HG03039 (cell line): Measurements from ENCODE around the gene ADAMTS4.

ENCODE experiments used
- ATAC-seq: cut with Tn5 transposase; IDR thresholded peaks from one replicate; pipeline ENCODE4 v1.9.1; 2021; ENCODE audit warnings: mild to moderate bottlenecking, moderate library complexity; ENCODE audit not compliant: unreplicated experiment

The ADAMTS4 gene

GRCh38 chr1:161174911-161175310 lies 23.9 kb downstream of the ADAMTS4 start:
- ATAC-seq = no peak

- ATAC-seq = no peak
Measured at GRCh38 chr1:161173711-161174110, 25.1 kb downstream of the ADAMTS4 start.

GRCh38 chr1:161172776-161173376 lies 26.0 kb downstream of the ADAMTS4 start:
- ATAC-seq = no peak

DNA sequence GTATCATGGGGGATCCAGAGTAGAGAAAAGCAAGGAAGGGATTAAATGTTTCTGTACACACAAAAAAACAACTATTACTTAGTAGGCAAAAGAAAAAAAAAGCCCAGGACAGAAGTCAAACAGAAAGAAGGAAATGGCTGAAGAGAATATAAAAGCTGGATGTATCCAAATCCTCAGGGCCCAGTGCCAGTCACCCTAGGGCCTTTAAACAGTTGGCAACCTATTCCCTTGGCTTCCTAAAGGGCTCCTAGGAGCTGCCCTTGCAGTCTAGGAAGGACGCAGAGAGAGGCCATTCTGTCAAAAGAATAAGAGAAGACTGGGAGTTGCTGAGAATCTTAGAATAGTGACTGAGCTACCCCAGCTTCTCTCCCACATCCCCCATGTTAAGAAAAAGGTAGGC lies 26.5 kb downstream of the ADAMTS4 start:
- ATAC-seq = no peak

DNA sequence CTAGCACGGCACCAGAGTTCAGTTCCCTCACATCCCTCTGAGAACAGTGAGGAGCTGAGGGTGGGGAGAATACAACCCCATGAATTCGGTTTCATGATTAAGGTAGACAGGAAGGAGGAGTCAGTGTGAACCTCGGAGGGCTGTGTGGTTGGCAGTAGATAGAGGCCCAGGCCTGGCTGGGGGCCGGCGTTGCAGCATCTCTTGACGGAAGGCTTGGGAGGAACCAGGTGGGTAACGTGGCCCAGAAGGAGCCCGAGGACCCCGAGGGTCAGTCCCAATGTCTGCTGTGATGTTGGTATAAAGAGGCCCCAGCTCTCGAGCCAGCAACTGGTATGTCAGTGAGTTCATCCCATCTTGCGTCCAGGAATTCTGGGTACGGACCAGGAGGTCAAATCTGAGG lies 27.2 kb downstream of the ADAMTS4 start:
- no peak for ATAC-seq

- ATAC-seq = no peak
Measured at GRCh38 chr1:161171191-161171590, 27.7 kb downstream of the ADAMTS4 start.

- no peak for ATAC-seq
Measured at GRCh38 chr1:161168906-161169305, 29.9 kb downstream of the ADAMTS4 start.

DNA sequence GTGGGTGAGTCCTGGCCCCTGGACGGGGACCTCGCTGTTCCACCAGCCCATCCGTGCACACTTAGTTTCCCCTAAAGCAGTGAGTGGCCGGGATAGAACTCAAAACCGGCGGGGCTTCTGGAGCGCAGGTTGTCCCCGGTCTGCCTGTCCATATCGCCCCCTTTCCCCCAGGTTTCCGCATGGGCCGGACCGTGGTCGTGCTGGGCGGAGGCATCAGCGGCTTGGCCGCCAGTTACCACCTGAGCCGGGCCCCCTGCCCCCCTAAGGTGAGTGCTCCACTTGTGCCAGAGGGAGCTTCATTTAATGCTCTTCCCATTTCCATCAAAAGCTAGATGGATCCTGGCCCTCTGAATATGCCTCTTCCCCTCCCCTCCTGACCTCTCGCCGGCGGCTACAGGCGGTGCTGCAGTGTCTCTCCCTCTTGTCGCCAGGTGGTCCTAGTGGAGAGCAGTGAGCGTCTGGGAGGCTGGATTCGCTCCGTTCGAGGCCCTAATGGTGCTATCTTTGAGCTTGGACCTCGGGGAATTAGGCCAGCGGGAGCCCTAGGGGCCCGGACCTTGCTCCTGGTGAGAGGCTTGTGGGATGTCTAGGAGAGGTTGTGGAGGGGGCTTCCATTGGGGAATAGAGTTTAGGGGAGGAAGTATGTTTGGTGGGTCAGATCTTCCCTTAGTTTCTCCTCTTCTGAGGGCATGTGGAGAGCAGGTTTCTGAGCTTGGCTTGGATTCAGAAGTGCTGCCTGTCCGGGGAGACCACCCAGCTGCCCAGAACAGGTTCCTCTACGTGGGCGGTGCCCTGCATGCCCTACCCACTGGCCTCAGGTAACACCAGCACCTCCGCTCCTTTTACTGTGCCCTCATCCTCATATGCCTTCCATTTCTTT lies 31.9 kb downstream of the ADAMTS4 start:
- ATAC-seq = no peak

- ATAC-seq = peak; percentile 93
Measured at GRCh38 chr1:161165742-161166668, 32.8 kb downstream of the ADAMTS4 start, which contains the start of gene PPOX. PPOX (plus strand) TSS chr1:161166426; CDS start chr1:161166848, 422 bp downstream.

DNA sequence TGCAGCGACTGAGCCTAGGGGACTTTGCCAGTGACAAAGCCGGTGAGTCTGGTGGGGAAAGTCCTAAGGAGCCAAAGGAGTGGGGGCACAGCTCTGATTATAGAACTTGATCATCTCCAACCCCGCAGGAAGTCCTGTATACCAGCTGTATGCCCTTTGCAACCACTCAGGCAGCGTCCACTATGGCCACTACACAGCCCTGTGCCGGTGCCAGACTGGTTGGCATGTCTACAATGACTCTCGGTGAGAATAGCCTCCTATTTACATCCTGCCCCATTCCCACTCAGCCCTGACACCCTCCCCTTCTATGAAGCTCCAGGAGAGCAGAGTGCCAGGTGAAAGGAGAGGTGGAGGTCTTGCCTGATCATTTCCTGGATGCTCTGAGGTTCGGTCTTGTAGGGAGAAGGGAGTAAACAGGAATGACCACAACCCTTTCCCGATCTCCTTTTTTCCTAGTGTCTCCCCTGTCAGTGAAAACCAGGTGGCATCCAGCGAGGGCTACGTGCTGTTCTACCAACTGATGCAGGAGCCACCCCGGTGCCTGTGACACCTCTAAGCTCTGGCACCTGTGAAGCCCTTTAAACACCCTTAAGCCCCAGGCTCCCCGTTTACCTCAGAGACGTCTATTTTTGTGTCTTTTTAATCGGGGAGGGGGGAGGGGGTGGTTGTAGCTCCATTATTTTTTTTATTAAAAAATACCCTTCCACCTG lies 33.8 kb downstream of the ADAMTS4 start:
- ATAC-seq = no peak

- ATAC-seq = no peak
Measured at GRCh38 chr1:161163793-161164192, 35.1 kb downstream of the ADAMTS4 start.

- ATAC-seq = no peak
Measured at GRCh38 chr1:161162806-161163205, 36.0 kb downstream of the ADAMTS4 start.

GRCh38 chr1:161162052-161162451 lies 36.8 kb downstream of the ADAMTS4 start:
- ATAC-seq = no peak

GRCh38 chr1:161161652-161162051 lies 37.2 kb downstream of the ADAMTS4 start:
- no peak for ATAC-seq

GRCh38 chr1:161160671-161161145 lies 38.1 kb downstream of the ADAMTS4 start:
- no peak for ATAC-seq

DNA sequence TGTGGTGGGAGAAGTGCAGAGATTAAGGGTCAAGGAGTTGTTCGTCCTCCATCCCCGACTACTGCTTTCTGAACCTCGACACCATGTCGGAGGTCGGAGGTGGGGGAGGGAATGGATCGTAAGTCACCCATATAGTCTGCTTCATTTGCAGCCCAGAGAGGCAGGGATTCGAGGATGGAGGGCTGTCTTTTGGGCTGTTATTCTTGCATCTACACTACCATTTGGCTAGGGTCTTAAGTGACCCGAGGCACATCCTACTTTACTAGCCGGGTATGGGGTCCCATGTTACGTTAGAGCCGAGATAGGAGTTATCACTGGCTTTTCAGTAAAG lies 39.0 kb downstream of the ADAMTS4 start:
- peak; percentile 12 for ATAC-seq

GRCh38 chr1:161159087-161159912 lies 39.6 kb downstream of the ADAMTS4 start, which contains the start of gene USP21:
USP21 (plus strand) TSS chr1:161159500; CDS start chr1:161160641, 1,141 bp downstream.
- ATAC-seq = peak; percentile 78

DNA sequence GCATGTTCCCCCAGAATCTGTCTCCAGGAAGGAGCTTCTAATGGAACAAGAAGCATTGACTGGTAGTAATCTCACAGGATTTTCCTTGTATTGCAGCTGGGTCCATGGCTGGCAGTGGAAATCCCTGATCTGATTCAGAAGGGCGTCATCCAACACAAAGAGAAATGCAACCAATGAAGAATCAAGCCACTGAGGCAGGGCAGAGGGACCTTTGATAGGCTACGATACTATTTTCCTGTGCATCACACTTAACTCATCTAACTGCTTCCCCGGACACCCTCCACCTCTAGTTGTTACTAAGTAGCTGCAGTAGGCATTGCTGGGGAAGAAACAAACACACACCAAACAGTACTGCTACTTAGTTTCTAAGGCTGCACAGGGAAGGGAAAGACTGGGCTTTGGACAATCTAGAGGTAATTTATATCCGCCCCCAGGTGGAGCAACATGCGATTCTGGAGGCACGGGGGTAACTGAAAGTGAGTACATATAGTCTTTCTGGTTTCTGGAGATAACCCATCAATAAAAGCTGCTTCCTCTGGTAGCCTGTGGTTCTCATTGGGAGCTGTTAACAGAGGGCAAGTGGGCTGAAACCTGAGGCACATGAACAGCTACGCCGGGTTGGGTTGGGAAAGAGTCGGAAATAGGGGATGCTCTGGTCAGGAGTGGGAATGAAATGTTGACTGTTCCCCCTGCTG lies 40.4 kb downstream of the ADAMTS4 start:
- no peak for ATAC-seq

- ATAC-seq = no peak
Measured at GRCh38 chr1:161157867-161158266, 41.0 kb downstream of the ADAMTS4 start.
